WERI-Rb-1 (cell line): ENCODE results near the gene CATSPERD.
"Not testable (repeated sequence)": the region's sequence is repeated elsewhere in the genome, so short reads cannot be mapped to it uniquely, and the experiment has no call there.

Source experiments
- DNase-seq: peaks from one replicate; pipeline ENCODE4 v3.0.0-alpha.2; 2020
- H3K27ac ChIP-seq: fragments of 250-450 bp; sonication (Bioruptor Pico); 2 replicates; pipeline ENCODE4 v1.5.1; 2020; ENCODE audit warnings: mild to moderate bottlenecking, moderate library complexity
- H3K27me3 ChIP-seq: fragments of 250-450 bp; sonication (Bioruptor Pico); 2 replicates; pipeline ENCODE4 v1.5.1; 2021; ENCODE audit warnings: mild to moderate bottlenecking, low read depth, moderate library complexity; ENCODE audit not compliant: insufficient read depth, severe bottlenecking
- H3K36me3 ChIP-seq: fragments of 250-450 bp; sonication (Bioruptor Pico); 2 replicates; pipeline ENCODE4 v1.5.1; 2020; ENCODE audit warnings: mild to moderate bottlenecking, moderate library complexity
- H3K4me3 ChIP-seq: 2 replicates; pipeline ENCODE4 v1.5.1; 2011; ENCODE audit warnings: low read depth, mild to moderate bottlenecking, control low read depth, low read length
- H3K9me3 ChIP-seq: fragments of 250-450 bp; sonication (Bioruptor Pico); 2 replicates; pipeline ENCODE4 v1.5.1; 2021; ENCODE audit warnings: mild to moderate bottlenecking, moderate library complexity; ENCODE audit not compliant: severe bottlenecking
- CTCF ChIP-seq: IDR thresholded peaks from 2 replicates; pipeline ENCODE4 v1.5.1; 2011; ENCODE audit warnings: low read depth, mild to moderate bottlenecking, control low read depth, inconsistent platforms, low read length

Gene CATSPERD

GRCh38 chr19:5778402-5778801, 58.0 kb downstream of the CATSPERD start:
- DNase-seq = no peak
- Histone ChIP-seq H3K27me3 (no peaks in the 10 kb centered on the region), H3K9me3 (no peaks in the 10 kb centered on the region), H3K27ac (no peak overlapping the region), H3K36me3 (no peaks in the 10 kb centered on the region; the same call in 1 of the 2 replicates), H3K4me3 (no peak overlapping the region)
- no peak for TF ChIP-seq CTCF

- not testable (repeated sequence) for H3K27ac ChIP-seq, H3K9me3 ChIP-seq, H3K4me3 ChIP-seq, H3K27me3 ChIP-seq, DNase-seq
- H3K36me3 ChIP-seq = peaks cover 15% of the 10 kb centered on the region
Measured at GRCh38 chr19:5780916-5781315, 60.5 kb downstream of the CATSPERD start.

- no peak for TF ChIP-seq CTCF
Measured at GRCh38 chr19:5782322-5782721, 61.9 kb downstream of the CATSPERD start.

GRCh38 chr19:5782945-5783919, 62.8 kb downstream of the CATSPERD start:
- Histone ChIP-seq H3K27me3 (no peaks in the 10 kb centered on the region), H3K27ac (no peak overlapping the region), H3K9me3 (no peaks in the 10 kb centered on the region), H3K36me3 (peaks cover 36% of the 10 kb centered on the region), H3K4me3 (no peak overlapping the region)
- TF ChIP-seq CTCF = no peak
- no peak for DNase-seq

More at GRCh38 chr19:5782322-5782721, 61.9 kb downstream of the CATSPERD start:
- no peak overlapping the region for H3K27ac ChIP-seq
- H3K4me3 ChIP-seq = no peak overlapping the region
- peaks cover 27% of the 10 kb centered on the region for H3K36me3 ChIP-seq
- no peaks in the 10 kb centered on the region for H3K27me3 ChIP-seq
- DNase-seq = no peak
- H3K9me3 ChIP-seq = no peaks in the 10 kb centered on the region

GRCh38 chr19:5784581-5785147, 64.2 kb downstream of the CATSPERD start, which contains the start of gene PRR22:
TSS of gene PRR22 (minus strand) at chr19:5784746. CDS start at chr19:5784660, 86 bp downstream.
- Histone ChIP-seq H3K9me3 (no peaks in the 10 kb centered on the region), H3K36me3 (peaks cover 50% of the 10 kb centered on the region), H3K4me3 (no peak within 1 kb of the TSS), H3K27ac (no peak within 1 kb of the TSS), H3K27me3 (no peaks in the 10 kb centered on the region)
- DNase-seq = no peak
- TF ChIP-seq CTCF = no peak

- no peak overlapping the region for H3K4me3 ChIP-seq
- H3K27me3 ChIP-seq = no peaks in the 10 kb centered on the region
- H3K36me3 ChIP-seq = peaks cover 57% of the 10 kb centered on the region
- no peaks in the 10 kb centered on the region for H3K9me3 ChIP-seq
- no peak for DNase-seq
- no peak overlapping the region for H3K27ac ChIP-seq
- TF ChIP-seq CTCF = no peak
Measured at GRCh38 chr19:5785423-5785822, 65.0 kb downstream of the CATSPERD start.
